ENCODE measurements around the gene TMEM175.
"Not testable (repeated sequence)": the region's sequence is repeated elsewhere in the genome, so short reads cannot be mapped to it uniquely, and the experiment has no call there.

TMEM175 gene

DNA sequence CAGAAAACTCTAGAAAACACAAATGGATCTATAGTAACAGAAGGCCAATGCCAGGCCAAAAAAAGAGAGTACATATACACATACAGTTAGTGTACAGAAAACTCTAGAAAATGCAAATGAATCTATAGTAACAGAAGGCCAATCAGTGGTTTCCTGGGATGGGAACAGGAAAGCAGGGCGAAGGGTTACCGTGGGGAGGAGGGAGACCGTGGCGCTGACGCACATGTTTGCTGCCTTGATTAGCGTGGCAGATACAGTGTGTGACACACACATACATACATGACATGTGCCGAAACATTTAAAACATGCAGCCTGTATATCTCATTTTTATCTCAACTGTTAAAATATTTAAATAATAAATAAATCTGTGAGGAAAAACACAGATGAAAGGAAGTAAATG is 14.8 kb upstream of the TMEM175 start:
- H3K79me2 ChIP-seq (ENCODE audit: control insufficient read depth, insufficient read depth, low read length, unreplicated experiment), result peaks cover 76% of the 10 kb centered on the region
- H2AFZ ChIP-seq (ENCODE audit: low read length, unreplicated experiment), result no peak overlapping the region
- H3K27me3 ChIP-seq (ENCODE audit: insufficient read depth, low read length), result no peaks in the 10 kb centered on the region
- H3K27ac ChIP-seq (ENCODE audit: low read depth, low read length), result no peak overlapping the region
- H3K36me3 ChIP-seq (ENCODE audit: insufficient read depth, low read length), result 0 out of 2 replicates have a peak, but pooled peaks cover 1% of the 10 kb centered on the region
- H3K4me1 ChIP-seq (ENCODE audit: control insufficient read depth, insufficient read depth, low read length, unreplicated experiment), result peaks cover 3% of the 10 kb centered on the region
- no peak overlapping the region for H3K4me3 ChIP-seq (ENCODE audit: low read depth, low read length)

DNA sequence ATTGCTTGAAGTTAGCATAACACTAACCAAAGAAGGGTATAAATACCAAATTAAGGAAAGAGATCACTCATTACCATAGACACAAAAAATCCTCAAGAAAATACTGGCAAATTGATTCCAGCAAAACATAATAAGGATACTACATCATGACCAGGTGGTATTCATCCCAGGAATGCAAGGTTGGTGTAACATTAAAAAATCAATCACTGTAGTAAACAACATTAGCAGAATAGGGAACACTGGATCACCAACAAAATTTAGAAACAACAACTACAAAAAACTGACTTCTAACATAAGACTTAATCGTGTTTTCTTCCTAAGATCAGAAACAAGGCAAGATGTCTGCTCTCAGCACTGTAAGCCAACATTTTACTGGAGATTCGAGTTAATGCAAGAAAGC is 14.3 kb upstream of the TMEM175 start:
- Histone ChIP-seq H3K36me3 (ENCODE audit: insufficient read depth, low read length) (no peaks in the 10 kb centered on the region), H2AFZ (ENCODE audit: low read length, unreplicated experiment) (no peak overlapping the region), H3K4me1 (ENCODE audit: control insufficient read depth, insufficient read depth, low read length, unreplicated experiment) (peaks cover 3% of the 10 kb centered on the region), H3K79me2 (ENCODE audit: control insufficient read depth, insufficient read depth, low read length, unreplicated experiment) (peaks cover 76% of the 10 kb centered on the region), H3K27ac (ENCODE audit: low read depth, low read length) (no peak overlapping the region), H3K4me3 (ENCODE audit: low read depth, low read length) (no peak overlapping the region), H3K27me3 (ENCODE audit: insufficient read depth, low read length) (no peaks in the 10 kb centered on the region)

DNA sequence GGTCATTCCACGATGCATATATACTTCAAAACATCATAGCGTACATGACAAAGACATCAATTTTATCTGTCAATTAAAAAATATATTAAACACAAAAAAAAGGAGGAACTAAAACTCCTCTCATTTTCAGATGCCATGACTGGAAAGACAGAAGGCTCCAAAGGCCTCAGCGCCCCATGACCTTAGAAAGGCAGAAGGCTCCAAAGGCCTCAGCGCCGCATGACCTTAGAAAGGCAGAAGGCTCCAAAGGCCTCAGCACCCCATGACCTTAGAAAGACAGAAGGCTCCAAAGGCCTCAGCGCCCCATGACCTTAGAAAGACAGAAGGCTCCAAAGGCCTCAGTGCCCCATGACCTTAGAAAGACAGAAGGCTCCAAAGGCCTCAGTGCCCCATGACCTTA is 13.7 kb upstream of the TMEM175 start:
- not testable (repeated sequence) for H3K27ac ChIP-seq (ENCODE audit: low read depth, low read length)

DNA sequence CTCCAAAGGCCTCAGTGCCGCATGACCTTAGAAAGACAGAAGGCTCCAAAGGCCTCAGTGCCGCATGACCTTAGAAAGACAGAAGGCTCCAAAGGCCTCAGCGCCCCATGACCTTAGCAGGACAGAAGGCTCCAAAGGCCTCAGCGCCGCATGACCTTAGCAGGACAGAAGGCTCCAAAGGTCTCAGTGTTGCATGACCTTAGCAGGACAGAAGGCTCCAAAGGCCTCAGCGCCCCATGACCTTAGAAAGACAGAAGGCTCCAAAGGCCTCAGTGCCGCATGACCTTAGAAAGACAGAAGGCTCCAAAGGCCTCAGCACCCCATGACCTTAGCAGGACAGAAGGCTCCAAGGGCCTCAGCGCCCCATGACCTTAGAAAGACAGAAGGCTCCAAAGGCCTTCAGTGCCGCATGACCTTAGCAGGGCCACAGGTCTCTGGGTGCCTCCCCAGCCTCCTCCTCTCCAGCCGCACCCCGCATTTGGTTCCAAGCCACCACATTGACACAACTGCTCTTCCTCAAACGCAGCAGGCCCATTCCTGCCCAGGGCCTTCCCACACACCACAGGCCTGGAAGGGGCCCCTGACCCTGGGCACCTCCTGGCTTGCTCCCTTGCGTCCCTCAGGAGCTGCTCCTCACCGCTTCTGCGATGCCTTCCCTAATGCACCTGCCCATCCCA is 13.1 kb upstream of the TMEM175 start:
- H2AFZ ChIP-seq (ENCODE audit: low read length, unreplicated experiment); H3K27ac ChIP-seq (ENCODE audit: low read depth, low read length); H3K36me3 ChIP-seq (ENCODE audit: insufficient read depth, low read length); H3K4me1 ChIP-seq (ENCODE audit: control insufficient read depth, insufficient read depth, low read length, unreplicated experiment); H3K27me3 ChIP-seq (ENCODE audit: insufficient read depth, low read length); H3K4me3 ChIP-seq (ENCODE audit: low read depth, low read length): not testable (repeated sequence)
- H3K79me2 ChIP-seq (ENCODE audit: control insufficient read depth, insufficient read depth, low read length, unreplicated experiment), result peaks cover 75% of the 10 kb centered on the region

More for the DNA sequence above, 13.7 kb upstream of the TMEM175 start:
- peaks cover 75% of the 10 kb centered on the region for H3K79me2 ChIP-seq (ENCODE audit: control insufficient read depth, insufficient read depth, low read length, unreplicated experiment)
- H3K36me3 ChIP-seq (ENCODE audit: insufficient read depth, low read length); H3K4me1 ChIP-seq (ENCODE audit: control insufficient read depth, insufficient read depth, low read length, unreplicated experiment); H3K4me3 ChIP-seq (ENCODE audit: low read depth, low read length); H3K27me3 ChIP-seq (ENCODE audit: insufficient read depth, low read length); H2AFZ ChIP-seq (ENCODE audit: low read length, unreplicated experiment): not testable (repeated sequence)

DNA sequence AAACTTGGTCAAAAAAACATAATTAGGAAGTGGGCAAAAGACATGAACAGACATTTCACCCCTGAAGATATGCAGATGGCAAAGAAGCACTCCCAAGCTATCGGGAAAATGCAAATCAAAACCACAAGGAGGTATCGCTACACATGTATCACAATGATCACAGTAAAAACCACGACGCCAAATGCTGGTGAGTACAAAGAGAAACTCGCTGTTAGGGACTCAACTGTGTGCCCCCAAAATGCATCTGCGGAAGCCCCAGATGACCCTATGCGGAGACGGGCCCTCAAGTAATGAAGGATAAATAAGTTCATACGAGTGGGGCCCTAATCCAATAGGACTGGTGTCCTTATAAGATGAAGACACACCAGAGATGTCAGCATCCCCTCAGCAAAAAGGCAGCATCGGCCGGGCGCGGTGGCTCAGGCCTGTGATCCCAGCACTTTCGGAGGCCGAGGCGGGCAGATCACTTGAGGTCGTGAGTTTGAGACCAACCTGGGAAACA is 10.4 kb upstream of the TMEM175 start:
- Histone ChIP-seq H3K79me2 (ENCODE audit: control insufficient read depth, insufficient read depth, low read length, unreplicated experiment) (peaks cover 72% of the 10 kb centered on the region), H3K27me3 (ENCODE audit: insufficient read depth, low read length) (no peaks in the 10 kb centered on the region), H3K27ac (ENCODE audit: low read depth, low read length) (no peak overlapping the region), H3K4me3 (ENCODE audit: low read depth, low read length) (no peak overlapping the region), H2AFZ (ENCODE audit: low read length, unreplicated experiment) (no peak overlapping the region), H3K4me1 (ENCODE audit: control insufficient read depth, insufficient read depth, low read length, unreplicated experiment) (peaks cover 14% of the 10 kb centered on the region), H3K36me3 (ENCODE audit: insufficient read depth, low read length) (no peaks in the 10 kb centered on the region)

DNA sequence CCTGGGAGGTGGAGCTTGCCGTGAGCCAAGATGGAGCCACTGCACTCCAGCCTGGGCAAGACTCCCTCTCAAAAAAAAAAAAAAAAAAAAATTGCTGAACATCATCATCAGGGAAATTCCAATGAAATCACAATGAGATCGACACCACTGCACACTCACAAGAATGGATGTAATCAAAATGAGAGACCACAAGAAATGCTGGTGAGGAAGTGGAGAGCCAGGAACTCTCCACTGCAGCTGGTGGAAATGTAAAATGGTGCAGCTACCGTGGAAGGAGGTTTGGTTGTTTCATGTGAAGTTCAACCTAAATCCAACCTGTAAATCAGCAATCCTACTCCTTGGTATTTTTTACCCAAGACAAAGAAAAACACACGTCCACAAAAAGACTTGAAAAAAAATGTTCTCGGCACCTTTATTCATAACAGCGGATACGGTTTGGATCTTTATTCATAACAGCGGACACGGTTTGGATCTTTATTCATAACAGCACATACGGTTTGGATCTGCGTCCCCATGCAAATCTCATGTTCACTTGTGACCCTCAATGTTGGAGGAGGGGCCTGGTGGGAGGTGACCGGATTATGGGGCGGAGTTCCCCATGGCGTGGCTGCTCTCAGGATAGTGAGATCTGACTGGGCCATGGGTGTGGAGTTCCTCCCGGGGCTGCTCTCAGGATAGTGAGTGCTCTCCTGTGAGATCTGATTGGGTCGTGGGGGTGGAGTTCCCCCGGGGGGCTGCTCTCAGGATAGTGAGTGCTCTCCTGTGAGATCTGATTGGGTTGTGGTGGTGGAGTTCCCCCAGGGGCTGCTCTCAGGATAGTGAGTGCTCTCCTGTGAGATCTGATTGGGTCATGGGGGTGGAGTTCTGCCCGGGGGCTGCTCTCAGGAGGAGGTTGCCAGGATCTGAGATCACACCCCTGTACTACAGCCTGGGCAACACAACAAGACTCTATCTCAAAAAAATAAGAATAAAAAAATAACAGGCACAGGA is 7.9 kb upstream of the TMEM175 start:
- H3K27ac ChIP-seq (ENCODE audit: low read depth, low read length), result peak overlapping the region; percentile 53; the same call in 1 of the 2 replicates
- no peak overlapping the region for H3K4me3 ChIP-seq (ENCODE audit: low read depth, low read length)
- no peaks in the 10 kb centered on the region for H3K27me3 ChIP-seq (ENCODE audit: insufficient read depth, low read length)
- H2AFZ ChIP-seq (ENCODE audit: low read length, unreplicated experiment), result no peak overlapping the region
- no peaks in the 10 kb centered on the region for H3K36me3 ChIP-seq (ENCODE audit: insufficient read depth, low read length)
- H3K79me2 ChIP-seq (ENCODE audit: control insufficient read depth, insufficient read depth, low read length, unreplicated experiment), result peaks cover 68% of the 10 kb centered on the region
- H3K4me1 ChIP-seq (ENCODE audit: control insufficient read depth, insufficient read depth, low read length, unreplicated experiment), result peaks cover 14% of the 10 kb centered on the region

DNA sequence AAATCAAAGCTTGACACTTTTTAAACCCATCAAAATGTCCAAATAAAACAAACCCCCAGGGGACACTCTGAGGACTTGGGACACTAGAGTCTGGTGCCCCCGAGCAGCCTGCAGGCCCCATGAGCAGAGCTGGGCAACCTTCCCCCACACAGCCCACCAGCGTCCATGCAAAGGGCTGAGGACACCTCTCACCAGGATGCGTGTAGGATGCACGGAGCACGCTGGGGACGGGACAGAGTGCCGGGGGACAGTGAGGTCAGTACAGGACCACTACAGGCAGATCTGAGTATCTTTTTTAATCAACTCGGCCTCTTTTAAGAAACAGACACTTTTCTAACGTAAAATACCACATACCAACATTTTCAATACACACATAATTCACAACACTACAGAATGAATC is 7.1 kb upstream of the TMEM175 start:
- Histone ChIP-seq H3K36me3 (ENCODE audit: insufficient read depth, low read length) (no peaks in the 10 kb centered on the region), H3K27me3 (ENCODE audit: insufficient read depth, low read length) (no peaks in the 10 kb centered on the region), H3K79me2 (ENCODE audit: control insufficient read depth, insufficient read depth, low read length, unreplicated experiment) (peaks cover 69% of the 10 kb centered on the region), H3K4me3 (ENCODE audit: low read depth, low read length) (no peak overlapping the region), H2AFZ (ENCODE audit: low read length, unreplicated experiment) (no peak overlapping the region), H3K4me1 (ENCODE audit: control insufficient read depth, insufficient read depth, low read length, unreplicated experiment) (peaks cover 16% of the 10 kb centered on the region), H3K27ac (ENCODE audit: low read depth, low read length) (peak overlapping the region; percentile 2; the same call in 1 of the 2 replicates)

DNA sequence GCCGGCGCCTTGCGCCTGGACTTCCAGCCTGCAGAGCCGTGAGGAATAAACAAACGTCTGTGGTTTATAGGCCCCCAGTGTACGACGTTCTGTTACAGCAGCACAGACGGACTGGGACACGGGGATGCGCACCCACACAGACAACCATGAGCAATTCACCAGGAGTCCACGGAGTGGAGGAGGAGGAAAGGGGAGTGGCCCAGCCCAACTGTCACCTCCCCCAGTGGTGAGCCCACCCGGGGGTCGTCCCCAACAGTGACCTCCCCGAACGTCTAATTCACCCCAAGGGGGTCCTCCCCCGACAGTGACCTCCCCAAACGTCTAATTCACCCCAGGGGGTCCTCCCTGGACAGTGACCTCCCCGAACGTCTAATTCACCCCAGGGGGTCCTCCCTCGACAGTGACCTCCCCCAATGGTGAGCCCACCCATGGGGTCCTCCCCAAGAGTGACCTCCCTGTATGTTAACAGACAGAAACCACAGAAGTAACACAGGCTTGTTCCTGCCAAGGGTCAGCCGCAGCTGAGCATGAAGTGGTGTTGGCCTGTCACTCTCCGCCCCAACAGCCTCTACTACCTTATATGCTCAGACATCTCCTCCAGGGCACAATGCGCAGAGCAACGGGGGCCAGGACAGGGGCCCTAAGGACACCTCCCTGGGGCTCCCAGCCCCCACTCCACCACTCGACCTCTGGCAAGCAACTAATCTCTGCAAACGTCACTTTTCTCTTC is 6.3 kb upstream of the TMEM175 start:
- H3K4me1 ChIP-seq (ENCODE audit: control insufficient read depth, insufficient read depth, low read length, unreplicated experiment), result peaks cover 23% of the 10 kb centered on the region

DNA sequence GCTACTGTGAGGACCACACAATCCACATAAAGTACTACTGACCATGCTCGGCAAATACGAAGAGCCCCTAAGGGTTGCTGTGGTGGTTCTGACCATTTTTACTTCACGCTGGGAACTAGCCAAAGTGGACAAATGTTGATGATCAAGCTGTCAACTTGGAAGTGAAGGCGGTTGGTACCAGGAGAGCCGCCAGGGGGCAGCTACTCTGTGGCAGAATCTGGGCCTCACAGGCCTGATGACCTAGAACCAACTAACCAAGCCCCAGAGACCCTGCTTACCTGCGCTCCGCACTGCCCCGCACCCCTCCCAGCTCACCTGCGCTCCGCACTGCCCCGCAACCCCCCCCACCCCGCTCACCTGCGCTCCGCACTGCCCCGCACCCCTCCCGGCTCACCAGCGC is 5.7 kb upstream of the TMEM175 start:
- no peak overlapping the region for H3K4me3 ChIP-seq (ENCODE audit: low read depth, low read length)
- no peaks in the 10 kb centered on the region for H3K27me3 ChIP-seq (ENCODE audit: insufficient read depth, low read length)
- peaks cover 24% of the 10 kb centered on the region for H3K4me1 ChIP-seq (ENCODE audit: control insufficient read depth, insufficient read depth, low read length, unreplicated experiment)
- H2AFZ ChIP-seq (ENCODE audit: low read length, unreplicated experiment), result no peak overlapping the region
- no peak overlapping the region for H3K27ac ChIP-seq (ENCODE audit: low read depth, low read length)
- H3K79me2 ChIP-seq (ENCODE audit: control insufficient read depth, insufficient read depth, low read length, unreplicated experiment), result peaks cover 80% of the 10 kb centered on the region
- no peaks in the 10 kb centered on the region for H3K36me3 ChIP-seq (ENCODE audit: insufficient read depth, low read length)

More for the DNA sequence above, 6.3 kb upstream of the TMEM175 start:
- Histone ChIP-seq H3K4me3 (ENCODE audit: low read depth, low read length) (no peak overlapping the region), H3K36me3 (ENCODE audit: insufficient read depth, low read length) (no peaks in the 10 kb centered on the region), H3K79me2 (ENCODE audit: control insufficient read depth, insufficient read depth, low read length, unreplicated experiment) (peaks cover 77% of the 10 kb centered on the region), H2AFZ (ENCODE audit: low read length, unreplicated experiment) (no peak overlapping the region), H3K27ac (ENCODE audit: low read depth, low read length) (no peak overlapping the region), H3K27me3 (ENCODE audit: insufficient read depth, low read length) (no peaks in the 10 kb centered on the region)

DNA sequence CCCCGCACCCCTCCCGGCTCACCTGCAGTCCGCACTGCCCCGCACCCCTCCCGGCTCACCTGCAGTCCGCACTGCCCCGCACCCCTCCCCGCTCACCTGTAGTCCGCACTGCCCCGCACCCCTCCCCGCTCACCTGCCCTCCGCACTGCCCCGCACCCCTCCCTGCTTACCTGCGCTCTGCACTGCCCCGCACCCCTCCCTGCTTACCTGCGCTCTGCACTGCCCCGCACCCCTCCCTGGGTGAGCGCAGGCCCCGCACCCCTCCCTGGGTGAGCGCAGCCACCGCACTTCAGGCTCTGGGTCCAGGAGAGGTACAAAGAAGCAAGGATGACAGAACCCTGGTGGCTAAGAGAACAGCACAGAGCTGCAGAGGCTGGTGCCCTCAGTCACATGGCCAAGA is 4.7 kb upstream of the TMEM175 start:
- Histone ChIP-seq H3K79me2 (ENCODE audit: control insufficient read depth, insufficient read depth, low read length, unreplicated experiment) (peaks cover 77% of the 10 kb centered on the region), H3K4me1 (ENCODE audit: control insufficient read depth, insufficient read depth, low read length, unreplicated experiment) (peaks cover 24% of the 10 kb centered on the region)
- H3K36me3 ChIP-seq (ENCODE audit: insufficient read depth, low read length); H3K27ac ChIP-seq (ENCODE audit: low read depth, low read length); H3K4me3 ChIP-seq (ENCODE audit: low read depth, low read length); H3K27me3 ChIP-seq (ENCODE audit: insufficient read depth, low read length); H2AFZ ChIP-seq (ENCODE audit: low read length, unreplicated experiment): not testable (repeated sequence)
